Lower leg skin (tissue), 3 donors: ENCODE measurements around the gene GPC6.

Experiments
- CTCF ChIP-seq, 3 donors: fragments of 450-650 bp; IDR thresholded peaks; one replicate each; pipeline ENCODE4 v1.5.1; 2016; ENCODE audit warnings: antibody characterized with exemption in 3 of 3, mild to moderate bottlenecking in 3 of 3, moderate library complexity in 2 of 3
- POLR2A ChIP-seq, 2 donors: fragments of 450-650 bp; IDR thresholded peaks; one replicate each; pipeline ENCODE4 v1.6.1; 2016 to 2017; ENCODE audit warnings: antibody characterized with exemption in 2 of 2, mild to moderate bottlenecking in 1 of 2, moderate library complexity in 1 of 2

DNA sequence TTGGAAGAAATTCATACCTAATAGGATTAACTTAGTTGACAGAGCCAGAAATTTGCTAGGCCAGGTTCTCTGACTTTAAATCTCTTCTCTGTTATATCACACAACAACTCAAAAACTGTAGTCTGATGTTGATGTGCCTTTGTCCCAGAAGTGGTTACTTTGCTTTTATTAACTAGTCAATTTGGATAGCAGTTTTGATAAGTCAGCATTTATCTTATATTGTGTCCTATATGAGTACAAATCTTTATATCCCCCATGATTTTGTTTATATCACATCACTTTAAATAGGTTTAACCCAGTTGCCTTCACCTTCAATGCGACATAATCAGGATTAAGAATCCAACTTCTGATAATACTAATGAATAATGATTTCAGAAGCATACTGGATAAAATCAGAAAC, 459.3 kb downstream of the GPC6 start:
- no peak for TF ChIP-seq CTCF (IDR thresholded peaks at IDR 0.05)
- TF ChIP-seq POLR2A (IDR thresholded peaks at IDR 0.05) = no peak
